Calu3 (cell line): Measurements from ENCODE around the gene TRIP6. TPM values are rescaled to one million over a fixed set of nuclear protein-coding genes. Genes with fewer than 3 reads are reported as not detected.

Source experiments
- BruUV-seq: library from RNA; stranded (reverse); fragments of 400-500 nt; replicated peaks from 2 replicates; lab custom pipeline; 2021; lab: Mats Ljungman, UMichigan
- CTCF ChIA-PET: fragments of 300-600 bp; sonication (Branson Sonifier 250); formaldehyde crosslinking; loops from one replicate; lab custom pipeline; 2022; ENCODE audit warnings: antibody characterized with exemption; lab: Charles Lee
- DNase-seq: peaks from one replicate; pipeline ENCODE4 v3.0.0; 2022
- H3K27ac Mint-ChIP-seq: one replicate; pipeline ENCODE4 v1.8.0; 2022; ENCODE audit warnings: mixed read lengths; ENCODE audit not compliant: unreplicated experiment
- H3K27me3 Mint-ChIP-seq: one replicate; pipeline ENCODE4 v1.8.0; 2022; ENCODE audit warnings: mixed read lengths; ENCODE audit not compliant: unreplicated experiment
- H3K36me3 Mint-ChIP-seq: one replicate; pipeline ENCODE4 v1.8.0; 2022; ENCODE audit warnings: mild to moderate bottlenecking, moderate library complexity, mixed read lengths; ENCODE audit not compliant: insufficient read depth, unreplicated experiment
- H3K4me1 Mint-ChIP-seq: one replicate; pipeline ENCODE4 v1.8.0; 2022; ENCODE audit warnings: mild to moderate bottlenecking, low read depth, mixed read lengths; ENCODE audit not compliant: unreplicated experiment
- H3K4me3 Mint-ChIP-seq: one replicate; pipeline ENCODE4 v1.8.0; 2022; ENCODE audit warnings: mild to moderate bottlenecking, low read depth, moderate library complexity, mixed read lengths; ENCODE audit not compliant: unreplicated experiment
- H3K9me3 Mint-ChIP-seq: one replicate; pipeline ENCODE4 v1.8.0; 2022; ENCODE audit warnings: low read depth, mixed read lengths; ENCODE audit not compliant: unreplicated experiment
- intact Hi-C: fragments of 100-400 bp; cut with micrococcal nuclease; formaldehyde crosslinking; loops from one replicate; pipeline ENCODE4 v1.10.0; 2022; ENCODE audit not compliant: unreplicated experiment
- total RNA-seq: library from RNA; stranded (reverse); gene quantifications from 2 replicates; pipeline ENCODE4 v1.2.3, GENCODE V29; 2022
- TF ChIP-seq, protein P1 (sequence below): fragments of 200-600 bp; IDR thresholded peaks from one replicate; pipeline ENCODE4 v1.8.0; 2022; ENCODE audit warnings: antibody characterized with exemption; ENCODE audit not compliant: unreplicated experiment

Gene TRIP6
- total RNA-seq, 1 experiment from 2014 or later, result 50.0 TPM

DNA sequence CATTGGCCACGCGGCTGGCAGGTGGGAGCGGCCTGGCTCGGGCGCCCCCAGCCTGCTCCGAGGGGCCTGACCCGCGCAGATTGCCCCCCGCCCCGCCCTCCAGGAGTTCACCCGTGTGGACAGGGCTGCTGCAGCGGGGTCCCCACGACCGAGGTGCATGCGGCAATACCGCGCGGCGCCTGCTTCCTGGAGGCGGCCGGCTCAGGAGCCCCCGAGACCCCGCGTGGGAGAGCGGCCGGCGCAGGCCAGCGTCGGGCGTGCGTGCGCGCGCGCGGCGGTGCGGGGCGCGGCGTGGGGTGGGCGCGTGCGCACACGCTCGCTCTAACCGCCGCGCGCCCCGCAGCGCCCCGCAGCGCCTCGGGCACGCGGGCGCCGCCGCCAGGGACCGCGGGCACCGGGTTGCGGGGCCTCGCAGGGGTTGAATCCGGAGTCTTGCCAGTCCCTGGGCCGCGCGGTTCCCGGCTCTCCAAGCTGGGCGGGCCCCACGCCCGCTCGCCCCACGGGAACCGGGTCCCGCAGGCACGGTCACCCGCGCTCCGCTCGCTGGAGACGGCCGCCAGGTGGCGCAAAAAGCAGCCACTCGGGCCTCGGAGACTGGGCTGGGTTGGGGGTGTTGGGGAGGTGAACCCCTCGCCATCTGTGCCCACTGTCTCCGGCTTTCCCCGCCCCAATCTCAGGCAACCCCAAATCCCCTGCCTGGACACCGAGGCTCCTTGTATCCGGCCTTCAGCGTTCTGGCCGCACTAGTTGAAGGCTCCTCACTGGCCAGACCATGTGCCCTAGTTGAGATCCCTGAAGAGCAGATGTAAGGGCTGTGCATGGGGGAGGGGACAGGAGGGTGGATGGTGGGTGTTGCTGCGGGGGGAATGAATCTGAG, 29.8 kb downstream of the TRIP6 start:
- intact Hi-C loops, result loop anchor here (1.0 to 10.0 kb wide), 2 partner anchors 68 to 162 kb away; partner anchors contain the start of gene MUC12
- H3K4me3 Mint-ChIP-seq, result peak overlapping the region; percentile 71
- peaks cover 9% of the 10 kb centered on the region for H3K4me1 Mint-ChIP-seq
- H3K36me3 Mint-ChIP-seq, result peaks cover 15% of the 10 kb centered on the region
- DNase-seq, result peak; percentile 49
- no TSS peak for BruUV-seq
- TF ChIP-seq, protein P1, sequence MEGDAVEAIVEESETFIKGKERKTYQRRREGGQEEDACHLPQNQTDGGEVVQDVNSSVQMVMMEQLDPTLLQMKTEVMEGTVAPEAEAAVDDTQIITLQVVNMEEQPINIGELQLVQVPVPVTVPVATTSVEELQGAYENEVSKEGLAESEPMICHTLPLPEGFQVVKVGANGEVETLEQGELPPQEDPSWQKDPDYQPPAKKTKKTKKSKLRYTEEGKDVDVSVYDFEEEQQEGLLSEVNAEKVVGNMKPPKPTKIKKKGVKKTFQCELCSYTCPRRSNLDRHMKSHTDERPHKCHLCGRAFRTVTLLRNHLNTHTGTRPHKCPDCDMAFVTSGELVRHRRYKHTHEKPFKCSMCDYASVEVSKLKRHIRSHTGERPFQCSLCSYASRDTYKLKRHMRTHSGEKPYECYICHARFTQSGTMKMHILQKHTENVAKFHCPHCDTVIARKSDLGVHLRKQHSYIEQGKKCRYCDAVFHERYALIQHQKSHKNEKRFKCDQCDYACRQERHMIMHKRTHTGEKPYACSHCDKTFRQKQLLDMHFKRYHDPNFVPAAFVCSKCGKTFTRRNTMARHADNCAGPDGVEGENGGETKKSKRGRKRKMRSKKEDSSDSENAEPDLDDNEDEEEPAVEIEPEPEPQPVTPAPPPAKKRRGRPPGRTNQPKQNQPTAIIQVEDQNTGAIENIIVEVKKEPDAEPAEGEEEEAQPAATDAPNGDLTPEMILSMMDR, result peak; percentile 70
- no peaks in the 10 kb centered on the region for H3K9me3 Mint-ChIP-seq
- H3K27me3 Mint-ChIP-seq, result peaks cover 23% of the 10 kb centered on the region
- H3K27ac Mint-ChIP-seq, result no peak overlapping the region
- CTCF ChIA-PET, result no interaction called here

DNA sequence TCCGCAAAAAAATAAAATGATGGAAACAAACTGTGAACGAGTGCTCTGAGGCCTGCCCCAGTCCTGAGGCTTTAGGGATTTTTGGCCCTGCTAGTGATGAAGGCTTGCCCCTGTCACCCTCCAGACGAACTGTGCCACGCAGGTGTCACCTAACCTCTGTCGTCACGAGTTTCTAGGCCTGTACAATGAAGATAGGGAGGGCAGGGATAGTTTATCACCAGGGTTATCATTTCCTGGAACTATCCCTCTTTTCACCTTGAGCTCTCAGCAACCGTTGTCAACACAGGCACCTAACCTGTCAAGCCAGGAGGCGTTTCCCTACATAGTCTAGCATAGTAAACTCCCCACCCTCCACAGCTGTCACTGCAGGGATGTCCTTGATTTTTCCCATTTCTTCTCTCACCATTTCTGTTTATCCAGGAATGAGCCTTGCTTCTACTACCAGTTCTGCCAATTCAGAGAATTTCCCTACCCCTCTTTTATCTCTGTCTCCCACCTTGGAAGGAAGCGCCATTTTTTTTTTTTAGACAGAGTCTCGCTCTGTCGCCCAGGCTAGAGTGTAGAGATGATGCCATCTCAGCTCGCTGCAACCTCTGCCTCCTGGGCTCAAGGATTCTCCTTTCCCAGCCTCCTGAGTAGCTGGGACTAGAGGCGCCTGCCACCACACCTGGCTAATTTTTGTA, 30.7 kb downstream of the TRIP6 start:
- Mint-ChIP-seq H3K27ac (no peak overlapping the region), H3K36me3 (peaks cover 15% of the 10 kb centered on the region), H3K4me1 (peaks cover 7% of the 10 kb centered on the region), H3K9me3 (no peaks in the 10 kb centered on the region), H3K27me3 (peaks cover 23% of the 10 kb centered on the region), H3K4me3 (no peak overlapping the region)
- no TSS peak for BruUV-seq
- CTCF ChIA-PET, result interaction anchor here (0.7 kb wide), 1 partner anchor 281 kb away, joined by 3 read pairs; no protein-coding TSS in a partner anchor
- intact Hi-C loops, result loop anchor here (1.0 to 10.0 kb wide), 2 partner anchors 67 to 161 kb away; partner anchors contain the start of gene MUC12
- TF ChIP-seq, protein P1, result no peak
- no peak for DNase-seq

DNA sequence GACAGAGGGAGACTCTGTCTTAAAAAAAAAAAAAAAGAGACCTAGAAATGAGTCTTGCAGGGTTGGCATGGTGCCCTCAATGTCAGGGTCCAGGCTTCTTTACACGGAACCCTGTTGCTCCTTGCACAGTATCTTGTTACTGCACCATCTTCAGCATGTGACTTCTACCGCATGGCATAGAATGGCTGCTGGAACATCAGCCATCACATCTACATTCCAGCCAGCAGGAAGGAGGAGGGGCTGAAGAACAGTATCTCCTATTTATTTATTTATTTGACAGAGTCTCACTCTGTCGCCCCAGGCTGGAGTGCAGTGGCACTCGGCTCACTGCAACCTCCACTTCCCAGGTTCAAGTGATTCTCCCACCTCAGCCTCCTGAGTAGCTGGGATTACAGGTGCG, 32.2 kb downstream of the TRIP6 start:
- H3K36me3 Mint-ChIP-seq, result peaks cover 9% of the 10 kb centered on the region
- H3K9me3 Mint-ChIP-seq, result no peaks in the 10 kb centered on the region
- TF ChIP-seq, protein P1, result no peak

DNA sequence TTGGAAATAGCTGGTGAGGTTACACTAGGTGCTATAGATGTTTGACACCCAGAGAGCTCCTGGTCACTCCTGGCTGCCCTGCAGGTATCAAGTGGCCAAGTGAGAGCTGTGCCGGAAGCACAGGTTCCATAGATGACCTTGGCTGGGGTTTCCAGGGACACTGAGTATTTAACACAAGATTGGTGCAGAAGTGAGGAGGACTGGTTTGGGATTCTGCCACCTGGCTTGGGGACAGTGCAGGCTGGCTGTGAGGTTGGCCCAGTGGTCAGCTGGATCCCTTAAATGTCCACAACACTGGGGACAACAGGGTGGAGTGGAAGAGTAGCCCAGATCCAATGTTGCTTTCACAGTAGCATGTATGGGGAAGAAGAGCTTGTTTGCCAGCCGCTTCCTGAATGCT, 33.8 kb downstream of the TRIP6 start:
- BruUV-seq, result no TSS peak
- H3K27me3 Mint-ChIP-seq, result peaks cover 17% of the 10 kb centered on the region
- intact Hi-C loops, result no loop called here
- DNase-seq, result no peak
- H3K4me3 Mint-ChIP-seq, result no peak overlapping the region
- TF ChIP-seq, protein P1, result no peak
- peaks cover 5% of the 10 kb centered on the region for H3K4me1 Mint-ChIP-seq
- H3K27ac Mint-ChIP-seq, result no peak overlapping the region
- peaks cover 6% of the 10 kb centered on the region for H3K36me3 Mint-ChIP-seq
- CTCF ChIA-PET, result interaction anchor here (0.6 to 1.6 kb wide), 3 partner anchors 144 to 329 kb away, joined by 3 to 5 read pairs (median 4); no protein-coding TSS in a partner anchor
- no peaks in the 10 kb centered on the region for H3K9me3 Mint-ChIP-seq

More for the DNA sequence above, 32.2 kb downstream of the TRIP6 start:
- no peak for DNase-seq
- Mint-ChIP-seq H3K4me3 (no peak overlapping the region), H3K4me1 (peaks cover 7% of the 10 kb centered on the region), H3K27me3 (peaks cover 23% of the 10 kb centered on the region), H3K27ac (no peak overlapping the region)
- CTCF ChIA-PET, result interaction anchor here (1.6 kb wide), 1 partner anchor 178 kb away, joined by 3 read pairs; no protein-coding TSS in a partner anchor
- no TSS peak for BruUV-seq
- intact Hi-C loops, result loop anchor here (10.0 kb wide), 1 partner anchor 65 kb away; the partner anchor contains the start of gene MUC12
